ENCODE data around the gene ACOT13.
"Not testable (repeated sequence)": the region's sequence is repeated elsewhere in the genome, so short reads cannot be mapped to it uniquely, and the experiment has no call there.

Gene ACOT13

GRCh38 chr6:24666641-24667377 lies at the start of gene ACOT13, which contains the start of gene TDP2:
ACOT13 (plus strand) TSS chr6:24667077; CDS start chr6:24667264, 187 bp downstream.
TDP2 (minus strand) TSS chr6:24666899; CDS start chr6:24666862, 37 bp downstream.
- DNase-seq, result peak; percentile 92 to 98

GRCh38 chr6:24619661-24620060 lies 47.2 kb upstream of the ACOT13 start:
- DNase-seq, result no peak

GRCh38 chr6:24620637-24621036 lies 46.2 kb upstream of the ACOT13 start:
- no peak for DNase-seq

- DNase-seq, result no peak
Measured at GRCh38 chr6:24621626-24622289, 45.1 kb upstream of the ACOT13 start.

GRCh38 chr6:24630856-24631505 lies 35.9 kb upstream of the ACOT13 start:
- no peak for DNase-seq

GRCh38 chr6:24631671-24632070 lies 35.2 kb upstream of the ACOT13 start:
- DNase-seq, result no peak

GRCh38 chr6:24632573-24632972 lies 34.3 kb upstream of the ACOT13 start:
- DNase-seq, result no peak

GRCh38 chr6:24636681-24637080 lies 30.2 kb upstream of the ACOT13 start:
- DNase-seq, result no peak

- DNase-seq, result no peak
Measured at GRCh38 chr6:24640166-24640565, 26.7 kb upstream of the ACOT13 start.

- DNase-seq, result not testable (repeated sequence)
Measured at GRCh38 chr6:24640631-24641030, 26.2 kb upstream of the ACOT13 start.

GRCh38 chr6:24642061-24642460 lies 24.8 kb upstream of the ACOT13 start:
- no peak for DNase-seq

GRCh38 chr6:24643920-24644319 lies 23.0 kb upstream of the ACOT13 start:
- no peak for DNase-seq

GRCh38 chr6:24644377-24644776 lies 22.5 kb upstream of the ACOT13 start:
- DNase-seq, result no peak

- DNase-seq, result no peak
Measured at GRCh38 chr6:24646771-24647170, 20.1 kb upstream of the ACOT13 start.

- no peak for DNase-seq
Measured at GRCh38 chr6:24648276-24648675, 18.6 kb upstream of the ACOT13 start.

GRCh38 chr6:24649691-24650090 lies 17.2 kb upstream of the ACOT13 start:
- no peak for DNase-seq

GRCh38 chr6:24650365-24650764 lies 16.5 kb upstream of the ACOT13 start:
- DNase-seq, result no peak

- DNase-seq, result no peak
Measured at GRCh38 chr6:24655215-24655614, 11.7 kb upstream of the ACOT13 start.

GRCh38 chr6:24658573-24659560 lies 8.0 kb upstream of the ACOT13 start:
- DNase-seq, result no peak

- no peak for DNase-seq
Measured at GRCh38 chr6:24659561-24659960, 7.3 kb upstream of the ACOT13 start.

GRCh38 chr6:24660105-24660504 lies 6.8 kb upstream of the ACOT13 start:
- DNase-seq, result no peak

GRCh38 chr6:24661759-24662158 lies 5.1 kb upstream of the ACOT13 start:
- not testable (repeated sequence) for DNase-seq

GRCh38 chr6:24662236-24662635 lies 4.6 kb upstream of the ACOT13 start:
- no peak for DNase-seq
